Measurements from ENCODE around the gene PDE9A.
"Not testable (repeated sequence)": the region's sequence is repeated elsewhere in the genome, so short reads cannot be mapped to it uniquely, and the experiment has no call there.

PDE9A gene

GRCh38 chr21:42624936-42625335 lies 28.5 kb upstream of the PDE9A start:
- DNase-seq: no peak

GRCh38 chr21:42626171-42626570 lies 27.2 kb upstream of the PDE9A start:
- no peak for DNase-seq

GRCh38 chr21:42627527-42628289 lies 25.7 kb upstream of the PDE9A start:
- DNase-seq: no peak

GRCh38 chr21:42628466-42629061 lies 24.9 kb upstream of the PDE9A start:
- not testable (repeated sequence) for DNase-seq

- no peak for DNase-seq
Observed at GRCh38 chr21:42629933-42630589, 23.4 kb upstream of the PDE9A start.

GRCh38 chr21:42630626-42631025 lies 22.8 kb upstream of the PDE9A start:
- DNase-seq: no peak

- no peak for DNase-seq
Observed at GRCh38 chr21:42631142-42631541, 22.3 kb upstream of the PDE9A start.

- DNase-seq: no peak
Observed at GRCh38 chr21:42632336-42632751, 21.1 kb upstream of the PDE9A start.

- no peak for DNase-seq
Observed at GRCh38 chr21:42632771-42633690, 20.4 kb upstream of the PDE9A start.

GRCh38 chr21:42633858-42634257 lies 19.6 kb upstream of the PDE9A start:
- DNase-seq: no peak

GRCh38 chr21:42635848-42636519 lies 17.4 kb upstream of the PDE9A start:
- no peak for DNase-seq

GRCh38 chr21:42636520-42637266 lies 16.7 kb upstream of the PDE9A start:
- DNase-seq: no peak

GRCh38 chr21:42637267-42638041 lies 16.0 kb upstream of the PDE9A start:
- DNase-seq: no peak

- no peak for DNase-seq
Observed at GRCh38 chr21:42638266-42638863, 15.1 kb upstream of the PDE9A start.

GRCh38 chr21:42639646-42640152 lies 13.7 kb upstream of the PDE9A start:
- DNase-seq: no peak

- DNase-seq: no peak
Observed at GRCh38 chr21:42640486-42640885, 12.9 kb upstream of the PDE9A start.

- no peak for DNase-seq
Observed at GRCh38 chr21:42641311-42642218, 11.9 kb upstream of the PDE9A start.

GRCh38 chr21:42642219-42642745 lies 11.1 kb upstream of the PDE9A start:
- no peak for DNase-seq
